Smooth muscle cell (in vitro differentiated cells): ENCODE data around the gene GAPVD1. TPM values are rescaled to one million over a fixed set of nuclear protein-coding genes. Genes with fewer than 3 reads are reported as not detected.

Experiments
- DNase-seq: peaks from one replicate; lab custom pipeline; 2025; ENCODE audit not compliant: unreplicated experiment; lab: John Stamatoyannopoulos, UW
- H2AFZ ChIP-seq: fragments of 200-600 bp; sonication (generic); 2 replicates; pipeline ENCODE4 v1.6.0; 2016; ENCODE audit warnings: antibody characterized with exemption, low read depth, mild to moderate bottlenecking
- H3F3A ChIP-seq: fragments of 200-600 bp; sonication (generic); 2 replicates; pipeline ENCODE4 v1.6.0; 2017; ENCODE audit warnings: antibody characterized with exemption, low read depth
- H3K27ac ChIP-seq: fragments of 200-600 bp; sonication (generic); 2 replicates; pipeline ENCODE4 v1.5.1; 2016; ENCODE audit warnings: low read depth, mild to moderate bottlenecking
- H3K27me3 ChIP-seq: fragments of 200-600 bp; sonication (generic); 2 replicates; pipeline ENCODE4 v1.6.1; 2016; ENCODE audit warnings: low read depth, mild to moderate bottlenecking
- H3K36me3 ChIP-seq: fragments of 200-600 bp; sonication (generic); 2 replicates; pipeline ENCODE4 v1.5.1; 2016; ENCODE audit warnings: low read depth
- H3K4me1 ChIP-seq: fragments of 200-600 bp; sonication (generic); 2 replicates; pipeline ENCODE4 v1.5.1; 2016; ENCODE audit warnings: low read depth
- H3K4me2 ChIP-seq: fragments of 200-600 bp; sonication (generic); 2 replicates; pipeline ENCODE4 v1.6.0; 2016; ENCODE audit warnings: mild to moderate bottlenecking
- H3K4me3 ChIP-seq: fragments of 200-600 bp; sonication (generic); 2 replicates; pipeline ENCODE4 v1.5.1; 2016; ENCODE audit warnings: mild to moderate bottlenecking
- H3K79me2 ChIP-seq: fragments of 200-600 bp; sonication (generic); 2 replicates; pipeline ENCODE4 v1.6.0; 2016; ENCODE audit warnings: low read depth, mild to moderate bottlenecking
- H3K9ac ChIP-seq: fragments of 200-600 bp; sonication (generic); 2 replicates; pipeline ENCODE4 v1.6.0; 2016; ENCODE audit warnings: low read depth
- H3K9me3 ChIP-seq: fragments of 200-600 bp; sonication (generic); replicated peaks from 2 replicates; pipeline ENCODE4 v1.5.1; 2016; ENCODE audit warnings: low read depth
- H4K20me1 ChIP-seq: fragments of 200-600 bp; sonication (generic); 2 replicates; pipeline ENCODE4 v1.6.0; 2016; ENCODE audit warnings: low read depth
- CTCF ChIP-seq: fragments of 200-600 bp; sonication (generic); IDR thresholded peaks from 2 replicates; pipeline ENCODE4 v1.5.1; 2017; ENCODE audit warnings: borderline replicate concordance, mild to moderate bottlenecking, antibody characterized with exemption; ENCODE audit not compliant: insufficient read depth, poor library complexity, severe bottlenecking
- WGBS: methylation state at CpG from one replicate; pipeline ENCODE4 v1.1.7; 2016; ENCODE audit warnings: low lambda C conversion rate; 5-methylcytosine and 5-hydroxymethylcytosine counted together
- polyA plus RNA-seq: library from polyadenylated mRNA; unstranded; fragments of >200 nt; fragmentation: Nextera tagmentation; extraction: Ambion mirVana; gene quantifications from 2 replicates; pipeline ENCODE4 v1.2.1, GENCODE V29; 2016
- total RNA-seq: library from RNA; depleted of rRNA; stranded (reverse); fragments of >200 nt; gene quantifications from 2 replicates; pipeline ENCODE4 v1.2.3, GENCODE V29; 2014

GAPVD1 gene
- total and polyA plus RNA-seq, 2 experiments from 2014 or later: 22.3 to 56.4 TPM

GRCh38 chr9:125258160-125258785, 3.4 kb upstream of the GAPVD1 start:
- no peak for TF ChIP-seq CTCF
- H3K4me3 ChIP-seq: no peak overlapping the region
- H3K9ac ChIP-seq: no peak overlapping the region
- H2AFZ ChIP-seq: no peak overlapping the region
- no peak for DNase-seq
- 95% methylated on average over 6 of the region's 6 CpGs for WGBS
- no peak overlapping the region for H3K27ac ChIP-seq
- H3F3A ChIP-seq: no peaks in the 10 kb centered on the region
- peaks cover 11% of the 10 kb centered on the region for H4K20me1 ChIP-seq
- no peak overlapping the region for H3K4me2 ChIP-seq
- peaks cover 17% of the 10 kb centered on the region for H3K79me2 ChIP-seq
- H3K27me3 ChIP-seq: no peaks in the 10 kb centered on the region
- no peaks in the 10 kb centered on the region for H3K9me3 ChIP-seq
- H3K4me1 ChIP-seq: peaks cover 6% of the 10 kb centered on the region
- H3K36me3 ChIP-seq: no peaks in the 10 kb centered on the region

- peaks cover 6% of the 10 kb centered on the region for H3K4me1 ChIP-seq
- no peaks in the 10 kb centered on the region for H3F3A ChIP-seq
- no peak overlapping the region for H3K4me3 ChIP-seq
- H3K9me3 ChIP-seq: no peaks in the 10 kb centered on the region
- no peak for TF ChIP-seq CTCF
- H3K27me3 ChIP-seq: no peaks in the 10 kb centered on the region
- H3K79me2 ChIP-seq: peaks cover 24% of the 10 kb centered on the region
- WGBS: 77% methylated on average over 2 of the region's 2 CpGs
- no peak for DNase-seq
- peaks cover 18% of the 10 kb centered on the region for H4K20me1 ChIP-seq
- no peak overlapping the region for H3K27ac ChIP-seq
- no peak overlapping the region for H2AFZ ChIP-seq
- H3K36me3 ChIP-seq: no peaks in the 10 kb centered on the region
- H3K9ac ChIP-seq: no peak overlapping the region
- no peak overlapping the region for H3K4me2 ChIP-seq
These were observed 2.6 kb upstream of the GAPVD1 start for GRCh38 chr9:125258832-125259534.

GRCh38 chr9:125260561-125260960, 1.1 kb upstream of the GAPVD1 start:
- peaks cover 6% of the 10 kb centered on the region for H3K4me1 ChIP-seq
- no peak overlapping the region for H3K4me3 ChIP-seq
- H2AFZ ChIP-seq: no peak overlapping the region
- no peak for DNase-seq
- H3K4me2 ChIP-seq: no peak overlapping the region
- no peaks in the 10 kb centered on the region for H3K27me3 ChIP-seq
- H3K36me3 ChIP-seq: no peaks in the 10 kb centered on the region
- TF ChIP-seq CTCF: no peak
- H4K20me1 ChIP-seq: peaks cover 34% of the 10 kb centered on the region
- no peaks in the 10 kb centered on the region for H3K9me3 ChIP-seq
- peaks cover 40% of the 10 kb centered on the region for H3K79me2 ChIP-seq
- H3K27ac ChIP-seq: no peak overlapping the region
- H3F3A ChIP-seq: no peaks in the 10 kb centered on the region
- no peak overlapping the region for H3K9ac ChIP-seq
